Body of pancreas (tissue), 4 donors: ENCODE measurements around the gene MARCHF3. TPM values are rescaled to one million over a fixed set of nuclear protein-coding genes. Genes with fewer than 3 reads are reported as not detected.

Experiments
- ATAC-seq: fragments of 150-250 bp; one replicate; pipeline ENCODE4 v1.9.1; 2016
- DNase-seq, 4 donors: peaks; one replicate each; pipeline ENCODE4 v3.0.0-alpha.2; 2019
- H3K27ac ChIP-seq, 4 donors: fragments of 200-600 bp; sonication (generic); 1 replicate in 3 of 4; 2 replicates in 1 of 4; pipeline versions ENCODE4 v1.5.1 to v1.6.1; 2016 to 2019; ENCODE audit warnings: mild to moderate bottlenecking in 1 of 4, mixed read lengths in 1 of 4, moderate library complexity in 1 of 4
- H3K27me3 ChIP-seq, 2 donors: fragments of 200-600 bp; sonication (generic); one replicate each; pipeline ENCODE4 v1.6.0; 2016; ENCODE audit warnings: mild to moderate bottlenecking in 1 of 2
- H3K36me3 ChIP-seq, 2 donors: fragments of 200-600 bp; sonication (generic); replicated peaks in 1 of 2; 2 replicates each; pipeline ENCODE4 v1.5.1; 2016; ENCODE audit warnings: low read depth in 2 of 2; ENCODE audit not compliant: insufficient read depth in 1 of 2
- H3K4me1 ChIP-seq: fragments of 200-600 bp; sonication (generic); one replicate; pipeline ENCODE4 v1.6.0; 2016
- H3K4me3 ChIP-seq, 2 donors: fragments of 200-600 bp; sonication (generic); 1 replicate in 1 of 2; 2 replicates in 1 of 2; pipeline ENCODE4 v1.5.1; 2016 to 2019
- H3K9me3 ChIP-seq, 3 donors: fragments of 200-600 bp; sonication (generic); 1 replicate in 2 of 3; 2 replicates in 1 of 3; pipeline ENCODE4 v1.5.1; 2016
- CTCF ChIP-seq, 7 experiments: fragments of 450-650 bp in 4 of 7; fragments of 200-600 bp in 3 of 7; sonication (generic) in 3 of 7; IDR thresholded peaks; one replicate each; pipeline ENCODE4 v1.5.1; 2016 to 2019; ENCODE audit warnings: antibody characterized with exemption in 7 of 7
- POLR2A ChIP-seq, 3 donors: fragments of 450-650 bp; IDR thresholded peaks; one replicate each; pipeline ENCODE4 v1.6.1; 2016; ENCODE audit warnings: antibody characterized with exemption in 3 of 3, mild to moderate bottlenecking in 2 of 3
- WGBS, 2 donors: methylation state at CpG; one replicate each; pipeline ENCODE4 v1.1.5; 2017; 5-methylcytosine and 5-hydroxymethylcytosine counted together
- intact Hi-C: fragments of 100-400 bp; cut with DNase I; formaldehyde crosslinking; loops from one replicate; pipeline ENCODE4 v1.15.1; 2023
- total RNA-seq, 2 donors: library from RNA; depleted of rRNA; stranded (reverse); fragments of >200 nt; gene quantifications; one replicate each; pipeline ENCODE4 v1.1.0, GENCODE V29; 2016

The MARCHF3 gene
- total RNA-seq, 2 donors from 2014 or later, result 2.1 to 8.2 TPM

- TF ChIP-seq CTCF (IDR thresholded peaks at IDR 0.05) (no peak), POLR2A (IDR thresholded peaks at IDR 0.05) (no peak)
- no peak for ATAC-seq
- Histone ChIP-seq H3K4me3 (no peak overlapping the region), H3K36me3 (no peaks in the 10 kb centered on the region), H3K27me3 (no peaks in the 10 kb centered on the region), H3K27ac (no peak overlapping the region), H3K4me1 (peaks cover 9% of the 10 kb centered on the region), H3K9me3 (no peaks in the 10 kb centered on the region)
- WGBS, 2 donors, result 47 to 53% methylated on average over 1 of the region's 1 CpG
- intact Hi-C loops, result no loop called here
- no peak for DNase-seq
These were observed 34.7 kb downstream of the MARCHF3 start for GRCh38 chr5:126995689-126996088.

DNA sequence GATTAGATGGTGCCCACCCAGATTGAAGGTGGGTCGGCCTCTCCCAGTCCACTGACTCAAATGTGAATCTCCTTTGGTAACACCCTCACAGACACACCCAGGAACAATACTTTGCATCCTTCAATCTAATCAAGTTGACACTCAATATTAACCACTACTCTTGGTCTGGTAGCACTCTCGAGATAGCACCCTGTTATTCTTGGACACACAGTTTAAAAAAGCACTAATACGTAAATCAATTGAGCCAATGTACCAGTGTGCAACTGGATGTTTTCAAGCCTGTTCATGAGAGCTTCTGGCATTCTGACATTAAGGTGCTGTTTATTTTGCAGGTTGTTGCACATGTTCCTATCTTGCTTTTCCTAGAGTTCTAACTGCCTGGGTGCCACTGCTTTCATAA is 35.3 kb downstream of the MARCHF3 start:
- intact Hi-C loops, result no loop called here
- ATAC-seq (no peak), DNase-seq (no peak)
- Histone ChIP-seq H3K36me3 (no peaks in the 10 kb centered on the region), H3K4me3 (no peak overlapping the region), H3K4me1 (peaks cover 9% of the 10 kb centered on the region), H3K27me3 (no peaks in the 10 kb centered on the region), H3K27ac (no peak overlapping the region), H3K9me3 (no peaks in the 10 kb centered on the region)
- no peak for TF ChIP-seq CTCF (IDR thresholded peaks at IDR 0.05)
- TF ChIP-seq POLR2A (IDR thresholded peaks at IDR 0.05), result no peak
- 58 to 80% methylated on average over 3 of the region's 3 CpGs for WGBS, 2 donors

DNA sequence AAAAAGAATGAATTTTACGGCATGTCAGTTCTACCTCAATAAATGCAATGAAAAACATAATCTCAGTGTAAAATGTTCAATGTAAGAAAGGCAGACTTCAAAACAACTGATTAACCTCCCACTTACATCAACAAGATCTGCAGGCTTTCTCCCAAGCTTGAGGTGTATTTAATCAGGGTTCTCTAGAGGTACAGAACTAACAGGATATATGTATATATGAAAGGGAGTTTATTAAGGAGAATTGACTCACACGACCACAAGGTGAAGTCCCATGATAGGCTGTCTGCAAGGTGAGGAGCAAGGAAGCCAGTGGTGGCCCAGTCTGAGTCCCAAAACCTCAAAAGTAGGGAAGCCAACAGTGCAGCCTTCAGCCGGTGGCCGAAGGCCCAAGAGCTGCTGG is 35.9 kb downstream of the MARCHF3 start:
- DNase-seq, result no peak
- Histone ChIP-seq H3K27me3 (no peaks in the 10 kb centered on the region), H3K9me3 (no peaks in the 10 kb centered on the region), H3K4me1 (peaks cover 9% of the 10 kb centered on the region), H3K4me3 (no peak overlapping the region), H3K36me3 (no peaks in the 10 kb centered on the region), H3K27ac (no peak overlapping the region)
- 85 to 90% methylated on average over 4 of the region's 4 CpGs for WGBS, 2 donors
- TF ChIP-seq CTCF (IDR thresholded peaks at IDR 0.05) (no peak), POLR2A (IDR thresholded peaks at IDR 0.05) (no peak)
- intact Hi-C loops, result no loop called here
- ATAC-seq, result no peak

- Histone ChIP-seq H3K27me3 (no peaks in the 10 kb centered on the region), H3K36me3 (no peaks in the 10 kb centered on the region), H3K27ac (no peak overlapping the region), H3K4me1 (no peaks in the 10 kb centered on the region), H3K4me3 (no peak overlapping the region), H3K9me3 (no peaks in the 10 kb centered on the region)
- ATAC-seq (no peak), DNase-seq (no peak)
- TF ChIP-seq CTCF (IDR thresholded peaks at IDR 0.05), result no peak
- no peak for TF ChIP-seq POLR2A (IDR thresholded peaks at IDR 0.05)
- WGBS, 2 donors, result 77 to 83% methylated on average over 3 of the region's 3 CpGs
- intact Hi-C loops, result no loop called here
These were observed 42.3 kb downstream of the MARCHF3 start for GRCh38 chr5:126988021-126988569.

DNA sequence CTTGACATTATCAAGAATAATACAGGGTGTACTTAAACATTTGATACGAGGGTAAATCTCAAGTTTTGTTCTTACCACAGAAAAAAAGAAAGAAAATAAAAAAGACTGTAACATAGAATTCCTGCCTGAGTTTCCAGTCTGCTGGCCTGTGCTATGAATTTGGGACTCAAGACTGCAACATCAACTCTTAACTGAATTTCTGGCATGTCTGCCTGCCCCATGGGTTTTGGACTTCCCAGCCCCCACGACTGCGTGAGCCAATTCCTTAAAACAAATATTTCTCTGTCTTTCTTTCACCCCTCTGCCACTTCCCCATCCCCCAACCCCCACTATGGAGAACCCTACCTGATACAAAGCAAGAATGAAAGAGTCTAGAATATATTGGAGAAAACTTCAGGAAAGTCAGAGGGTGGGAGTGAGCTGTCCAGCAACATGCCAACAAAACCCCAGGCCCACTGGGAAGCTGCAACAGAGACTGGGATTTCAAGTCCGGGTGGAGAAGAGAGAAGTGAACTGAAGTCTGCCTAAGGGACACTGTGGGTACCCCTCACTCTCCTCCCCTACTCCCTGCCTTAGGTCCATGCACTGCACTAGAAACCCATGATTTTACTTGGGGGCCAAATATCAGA is 43.0 kb downstream of the MARCHF3 start:
- DNase-seq (no peak), ATAC-seq (no peak)
- Histone ChIP-seq H3K27ac (no peak overlapping the region), H3K36me3 (no peaks in the 10 kb centered on the region), H3K27me3 (no peaks in the 10 kb centered on the region), H3K9me3 (no peaks in the 10 kb centered on the region), H3K4me3 (no peak overlapping the region), H3K4me1 (no peaks in the 10 kb centered on the region)
- WGBS, 2 donors, result 64 to 65% methylated on average over 4 of the region's 4 CpGs
- no peak for TF ChIP-seq POLR2A (IDR thresholded peaks at IDR 0.05)
- TF ChIP-seq CTCF (IDR thresholded peaks at IDR 0.05), result no peak
- intact Hi-C loops, result no loop called here
